K562 (cell line): ENCODE results near the gene MED13L. TPM values are rescaled to one million over a fixed set of nuclear protein-coding genes. Genes with fewer than 3 reads are reported as not detected.

Experiments used
- ATAC-seq: fragments of 200-7000 bp; cut with Tn5 transposase; 3 replicates; pipeline ENCODE4 v1.9.1; 2020; ENCODE audit warnings: moderate library complexity
- BruUV-seq: library from RNA; stranded (reverse); fragments of 400-500 nt; replicated peaks from 2 replicates; lab custom pipeline; 2021; lab: Mats Ljungman, UMichigan
- CTCF ChIA-PET: fragments of 300-600 bp; formaldehyde crosslinking; extraction: SDS; loops from one replicate; lab custom pipeline; 2021; ENCODE audit warnings: low intra/inter-chr PET ratio; lab: Yijun Ruan, JAX
- POLR2A ChIA-PET: fragments of 300-600, 350-650 bp; sonication (Branson Sonifier 250); formaldehyde crosslinking; extraction: SDS; loops from one replicate; lab custom pipeline; 2021; ENCODE audit warnings: antibody characterized with exemption, inconsistent platforms; lab: Yijun Ruan, JAX
- DNase-seq, 4 experiments: peaks; one replicate each; pipeline versions ENCODE4 v3.0.0 to v3.0.0-alpha.2; 2011 to 2018; ENCODE audit warnings: low spot score in 3 of 4, mixed read lengths in 3 of 4; ENCODE audit errors: extremely low read depth in 1 of 4
- FAIRE-seq: peaks from 2 replicates; lab custom pipeline; 2011; peaks lifted over from hg19 to GRCh38; lab: Jason Lieb, UNC
- H2AFZ ChIP-seq: 2 replicates; pipeline ENCODE4 v1.6.0; 2011; ENCODE audit warnings: low read depth, low read length, control low read depth, inconsistent platforms
- H3K27ac ChIP-seq: fragments of 200-600 bp; 3 replicates; pipeline ENCODE4 v1.8.0; 2011; ENCODE audit warnings: low read depth, mild to moderate bottlenecking, control low read depth, inconsistent platforms, low read length, moderate library complexity, mixed read lengths; ENCODE audit errors: extremely low read depth
- H3K27me3 ChIP-seq, 2 experiments: fragments of 300-600 bp in 1 of 2; 2 replicates in 1 of 2; 3 replicates in 1 of 2; pipeline versions ENCODE4 v1.6.0 to v1.8.0; 2011; ENCODE audit warnings: inconsistent platforms in 2 of 2, low read length in 2 of 2, mild to moderate bottlenecking in 1 of 2, mixed read lengths in 1 of 2, moderate library complexity in 1 of 2; ENCODE audit not compliant: control insufficient read depth in 2 of 2, insufficient read depth in 2 of 2
- H3K36me3 ChIP-seq: fragments of 300-600 bp; 3 replicates; pipeline ENCODE4 v1.8.0; 2011; ENCODE audit warnings: mild to moderate bottlenecking, low read length, inconsistent platforms; ENCODE audit not compliant: control insufficient read depth, insufficient read depth
- H3K4me1 ChIP-seq, 2 experiments: fragments of 200-600 bp in 1 of 2; replicated peaks in 1 of 2; 2 replicates in 1 of 2; 3 replicates in 1 of 2; pipeline versions ENCODE4 v1.5.1 to v1.8.0; 2011; ENCODE audit warnings: inconsistent platforms in 2 of 2, low read length in 2 of 2, mild to moderate bottlenecking in 1 of 2, mixed read lengths in 1 of 2, moderate library complexity in 1 of 2; ENCODE audit not compliant: control insufficient read depth in 2 of 2, insufficient read depth in 2 of 2
- H3K4me2 ChIP-seq: 2 replicates; pipeline ENCODE4 v1.6.1; 2011; ENCODE audit warnings: low read length, control low read depth, inconsistent platforms, mixed read lengths; ENCODE audit not compliant: insufficient read depth
- H3K4me3 ChIP-seq: fragments of 200-600 bp; sonication (generic), shearing (Covaris generic); 2 replicates; pipeline ENCODE4 v1.5.1; 2016; ENCODE audit warnings: control low read depth, inconsistent platforms
- H3K79me2 ChIP-seq: fragments of 200-600 bp; 3 replicates; pipeline ENCODE4 v1.8.0; 2011; ENCODE audit warnings: low read length, inconsistent platforms; ENCODE audit not compliant: control insufficient read depth, insufficient read depth
- H3K9ac ChIP-seq, 2 experiments: 2 replicates each; pipeline versions ENCODE4 v1.6.0 to v1.6.1; 2011; ENCODE audit warnings: low read depth in 2 of 2, low read length in 2 of 2, control low read depth in 1 of 2, inconsistent platforms in 1 of 2, mild to moderate bottlenecking in 1 of 2, mixed read lengths in 1 of 2; ENCODE audit not compliant: insufficient read depth in 1 of 2
- H3K9me1 ChIP-seq: one replicate; pipeline ENCODE4 v1.6.0; 2011; ENCODE audit warnings: inconsistent platforms, mild to moderate bottlenecking, low read length, moderate library complexity; ENCODE audit not compliant: control insufficient read depth, insufficient read depth
- H3K9me3 ChIP-seq: replicated peaks from 2 replicates; pipeline ENCODE4 v1.5.1; 2011; ENCODE audit warnings: low read depth, low read length, inconsistent platforms; ENCODE audit not compliant: control insufficient read depth, insufficient read depth
- H4K20me1 ChIP-seq: replicated peaks from 2 replicates; pipeline ENCODE4 v1.6.1; 2011; ENCODE audit warnings: low read length, inconsistent platforms, mixed read lengths; ENCODE audit not compliant: control insufficient read depth, insufficient read depth
- BCOR ChIP-seq: fragments of 450-650 bp; IDR thresholded peaks from 2 replicates; pipeline ENCODE4 v1.6.1; 2016
- SIX5 ChIP-seq, 2 experiments: IDR thresholded peaks; 2 replicates each; pipeline ENCODE4 v1.6.1; 2011; ENCODE audit warnings: low read length in 2 of 2, borderline replicate concordance in 1 of 2, low read depth in 1 of 2, mild to moderate bottlenecking in 1 of 2, moderate library complexity in 1 of 2; ENCODE audit not compliant: insufficient read depth in 1 of 2
- THAP12 ChIP-seq: fragments of 250-450 bp; sonication (Bioruptor Pico); IDR thresholded peaks from 2 replicates; pipeline ENCODE4 v1.9.0; 2021; ENCODE audit warnings: mild to moderate bottlenecking, inconsistent platforms
- THRAP3 ChIP-seq: fragments of 450-650 bp; IDR thresholded peaks from 2 replicates; pipeline ENCODE4 v1.6.1; 2016; ENCODE audit warnings: mild to moderate bottlenecking, inconsistent platforms, borderline replicate concordance
- WGBS: fragments of 100-300 bp; shearing (Covaris generic); methylation state at CpG from one replicate; pipeline ENCODE4 v1.1.6; 2016; ENCODE audit warnings: low coverage, mixed read lengths; ENCODE audit not compliant: insufficient coverage; ENCODE audit errors: missing lambda C conversion rate; 5-methylcytosine and 5-hydroxymethylcytosine counted together
- in situ Hi-C: fragments of 300-500 bp; cut with MboI; formaldehyde crosslinking; loops from 4 replicates; pipeline ENCODE4 v1.15.0; 2018; ENCODE audit warnings: inconsistent platforms, mixed read lengths
- intact Hi-C: fragments of 100-400 bp; cut with micrococcal nuclease; formaldehyde crosslinking; loops from 2 replicates; pipeline ENCODE4 v1.14.2; 2022
- polyA plus RNA-seq, 8 experiments: library from polyadenylated mRNA; depleted of rRNA in 4 of 8; stranded (reverse) in 5 of 8; unstranded in 3 of 8; fragments of >200 nt; fragmentation: Nextera tagmentation in 2 of 8; fragmentation: Illumina TruSeq in 1 of 8; extraction: Ambion mirVana in 2 of 8; extraction: Trizol in 1 of 8; gene quantifications; 2 replicates each; pipeline versions ENCODE4 v1.2.1 to v1.2.3, GENCODE V29; 2011 to 2014; ENCODE audit warnings: inconsistent platforms in 1 of 8, missing spikeins in 1 of 8
- total RNA-seq, 7 experiments: library from RNA; depleted of rRNA in 6 of 7; stranded (reverse); fragments of >200 nt in 6 of 7; fragmentation: Illumina TruSeq in 2 of 7; extraction: Trizol in 2 of 7; gene quantifications; 2 replicates each; pipeline versions ENCODE4 v1.2.1 to v1.2.3, GENCODE V29; 2011 to 2021; ENCODE audit warnings: low replicate concordance in 1 of 7

MED13L gene
- total and polyA plus RNA-seq, 9 of the 15 experiments (the other 6 are each of a cell fraction or from before 2014, with no cell fraction given): 13.4 to 90.3 (median 36.9) TPM

GRCh38 chr12:116317986-116318575, 40.6 kb upstream of the MED13L start:
- WGBS: 72% methylated on average over 23 of the region's 23 CpGs
- H3K4me2 ChIP-seq: no peak overlapping the region
- H3K79me2 ChIP-seq: no peaks in the 10 kb centered on the region
- 0 out of 2 replicates have a peak overlapping the region, but pooled peaks have one; percentile 25 for H2AFZ ChIP-seq
- CTCF ChIA-PET: no interaction called here
- FAIRE-seq (no peak), ATAC-seq (no peak), DNase-seq (no peak)
- H3K27ac ChIP-seq: no peak overlapping the region
- H3K4me3 ChIP-seq: no peak overlapping the region
- no peaks in the 10 kb centered on the region for H3K27me3 ChIP-seq
- H4K20me1 ChIP-seq: no peaks in the 10 kb centered on the region
- no peak overlapping the region for H3K9ac ChIP-seq
- peak; percentile 56; the same call in 1 of the 2 replicates for TF ChIP-seq BCOR
- TF ChIP-seq THAP12 (CRISPR knock-in tag): no peak
- TF ChIP-seq SIX5 (IDR thresholded peaks at IDR 0.05; ENCODE audit: borderline replicate concordance in 1 of 2, insufficient read depth in 1 of 2, low read depth in 1 of 2, low read length in 2 of 2): no peak
- no peak for TF ChIP-seq THRAP3
- H3K9me1 ChIP-seq: no peaks in the 10 kb centered on the region
- intact Hi-C loops: no loop called here
- in situ Hi-C loops: no loop called here
- H3K4me1 ChIP-seq: peaks cover 0 to 4% of the 10 kb centered on the region in 2 experiments; a peak in 1 of 5 replicates
- no peaks in the 10 kb centered on the region for H3K9me3 ChIP-seq
- BruUV-seq: no TSS peak
- POLR2A ChIA-PET: interaction anchor here (0.6 kb wide), 1 partner anchor 13 kb away, joined by 3 read pairs; no protein-coding TSS in a partner anchor
- H3K36me3 ChIP-seq: no peaks in the 10 kb centered on the region
